ENCODE results near the gene TICAM2.

Gene TICAM2

GRCh38 chr5:115616892-115617291, 14.6 kb upstream of the TICAM2 start:
- no peak overlapping the region for H3K4me3 ChIP-seq (ENCODE audit: low read depth, low read length)
- no peak for DNase-seq (ENCODE audit: low read depth)
- TF ChIP-seq CTCF (IDR thresholded peaks at IDR 0.05; ENCODE audit: low read depth, low read length): no peak
- TF ChIP-seq POLR2A (IDR thresholded peaks at IDR 0.05; ENCODE audit: extremely low read depth, insufficient read length): no peak
- TF ChIP-seq MAX (IDR thresholded peaks at IDR 0.05; ENCODE audit: low read depth, low read length): no peak
- no peak for TF ChIP-seq MYC (IDR thresholded peaks at IDR 0.05; ENCODE audit: low read depth, low read length)

DNA sequence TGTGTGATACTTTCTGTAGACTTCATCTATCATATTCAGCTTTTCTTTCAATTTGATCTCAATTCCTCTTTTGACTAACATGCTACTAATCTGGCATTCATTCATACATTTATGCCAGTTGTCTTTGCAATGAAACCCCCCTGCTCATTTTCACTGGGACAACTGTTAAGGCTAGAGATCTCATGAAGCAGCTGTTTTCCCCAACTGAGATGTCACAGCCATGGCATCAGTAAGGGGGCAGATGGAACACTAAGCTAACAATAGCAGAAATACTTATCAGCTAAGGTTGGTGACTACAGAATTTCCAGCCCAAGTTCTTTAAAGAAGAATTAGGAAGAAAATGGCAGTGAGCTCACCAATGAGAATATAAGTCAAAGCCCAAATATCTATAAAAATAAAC, 14.2 kb upstream of the TICAM2 start:
- no peak for DNase-seq (ENCODE audit: low read depth)
- H3K4me3 ChIP-seq (ENCODE audit: low read depth, low read length): no peak overlapping the region
- TF ChIP-seq MAX (IDR thresholded peaks at IDR 0.05; ENCODE audit: low read depth, low read length): no peak
- TF ChIP-seq CTCF (IDR thresholded peaks at IDR 0.05; ENCODE audit: low read depth, low read length): no peak
- TF ChIP-seq POLR2A (IDR thresholded peaks at IDR 0.05; ENCODE audit: extremely low read depth, insufficient read length): no peak
- no peak for TF ChIP-seq MYC (IDR thresholded peaks at IDR 0.05; ENCODE audit: low read depth, low read length)

DNA sequence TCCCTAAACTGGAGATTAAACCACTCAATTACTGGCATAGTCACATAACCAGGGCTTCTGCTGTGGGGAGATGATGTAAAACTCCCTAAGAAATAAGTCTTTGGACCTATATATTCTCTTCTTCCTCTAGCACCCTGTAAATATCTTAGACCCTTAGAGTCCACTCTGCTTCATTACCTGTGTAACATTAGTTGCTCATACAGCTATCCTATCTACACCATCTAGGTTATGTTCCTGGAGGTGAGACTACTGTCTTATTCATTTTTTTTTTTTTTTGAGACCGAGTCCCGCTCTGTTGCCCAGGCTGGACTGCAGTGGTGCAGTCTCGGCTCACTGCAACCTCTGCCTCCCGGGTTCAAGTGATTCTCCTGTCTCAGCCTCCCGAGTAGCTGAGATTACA, 9.6 kb upstream of the TICAM2 start:
- H3K4me3 ChIP-seq (ENCODE audit: low read depth, low read length): no peak overlapping the region
- DNase-seq (ENCODE audit: low read depth): no peak
- no peak for TF ChIP-seq CTCF (IDR thresholded peaks at IDR 0.05; ENCODE audit: low read depth, low read length)
- no peak for TF ChIP-seq MYC (IDR thresholded peaks at IDR 0.05; ENCODE audit: low read depth, low read length)
- TF ChIP-seq MAX (IDR thresholded peaks at IDR 0.05; ENCODE audit: low read depth, low read length): no peak
- TF ChIP-seq POLR2A (IDR thresholded peaks at IDR 0.05; ENCODE audit: extremely low read depth, insufficient read length): no peak

DNA sequence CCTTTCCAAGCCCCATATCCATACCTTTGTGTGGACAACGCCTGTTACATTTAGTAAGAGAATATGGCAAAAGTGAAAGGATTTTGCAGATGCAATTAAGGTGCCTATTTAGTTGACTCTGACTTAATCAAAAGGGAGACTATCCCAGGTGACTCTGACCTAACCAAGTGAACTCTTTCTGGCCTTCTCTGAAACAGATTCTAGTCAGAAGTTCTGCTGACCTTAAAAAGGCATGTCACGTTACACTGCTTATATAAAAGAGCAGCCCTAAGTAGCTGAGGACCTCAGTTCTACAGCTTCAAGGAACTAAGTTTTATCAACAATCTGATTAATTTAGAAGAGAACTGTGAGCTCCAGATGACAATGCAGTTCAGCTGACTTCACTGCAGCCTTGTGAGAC, 5.7 kb upstream of the TICAM2 start:
- no peak overlapping the region for H3K4me3 ChIP-seq (ENCODE audit: low read depth, low read length)
- TF ChIP-seq MAX (IDR thresholded peaks at IDR 0.05; ENCODE audit: low read depth, low read length): no peak
- no peak for TF ChIP-seq POLR2A (IDR thresholded peaks at IDR 0.05; ENCODE audit: extremely low read depth, insufficient read length)
- no peak for TF ChIP-seq CTCF (IDR thresholded peaks at IDR 0.05; ENCODE audit: low read depth, low read length)
- no peak for TF ChIP-seq MYC (IDR thresholded peaks at IDR 0.05; ENCODE audit: low read depth, low read length)
- DNase-seq (ENCODE audit: low read depth): no peak

DNA sequence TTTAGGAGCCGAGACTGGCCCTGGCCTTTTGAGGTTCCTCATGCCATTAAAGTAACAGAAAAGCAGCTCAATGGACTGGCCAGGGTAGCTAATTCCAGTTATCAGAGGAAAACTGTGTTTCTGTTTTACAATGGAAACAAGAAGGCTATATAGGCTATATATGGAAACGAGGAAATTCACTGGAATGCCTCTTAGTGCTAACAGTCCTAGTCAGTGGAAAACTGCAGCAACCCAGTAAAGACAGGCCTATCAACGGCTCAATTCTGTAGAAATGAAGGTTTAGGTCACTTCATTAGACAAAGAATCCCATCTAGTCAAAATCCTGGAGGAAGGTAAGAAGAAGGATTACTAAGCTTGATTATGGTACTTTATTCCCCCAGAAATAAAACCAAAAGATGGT, 3.2 kb upstream of the TICAM2 start:
- H3K4me3 ChIP-seq (ENCODE audit: low read depth, low read length): no peak overlapping the region
- TF ChIP-seq MYC (IDR thresholded peaks at IDR 0.05; ENCODE audit: low read depth, low read length): no peak
- DNase-seq (ENCODE audit: low read depth): no peak

DNA sequence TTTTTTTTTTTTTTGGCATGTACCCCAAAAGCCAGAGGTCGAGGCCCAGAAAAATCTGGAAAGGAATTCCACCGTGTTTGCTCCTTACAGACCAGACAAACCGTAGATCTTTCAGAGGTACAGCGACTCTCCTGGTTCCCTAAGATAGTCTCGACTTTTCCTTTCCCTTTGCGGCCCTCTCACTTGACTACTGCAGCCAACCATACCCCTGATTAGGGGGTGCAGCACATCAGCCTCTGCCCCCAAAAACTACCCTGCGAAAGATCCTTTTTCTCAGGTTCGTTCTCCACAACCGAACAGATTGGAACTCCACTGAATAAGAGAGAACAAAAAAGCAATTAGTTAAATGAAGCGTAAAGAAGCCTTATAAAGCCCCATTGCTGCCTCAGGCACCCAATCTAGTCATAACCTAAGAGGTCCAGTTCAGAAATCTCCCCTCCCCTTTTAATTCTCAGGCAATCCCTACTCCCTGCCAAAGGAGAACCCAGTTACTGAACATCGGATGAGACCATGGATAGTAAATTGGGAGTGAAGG, 379 bp upstream of the TICAM2 start:
- TF ChIP-seq MAX (IDR thresholded peaks at IDR 0.05; ENCODE audit: low read depth, low read length) (no peak), CTCF (IDR thresholded peaks at IDR 0.05; ENCODE audit: low read depth, low read length) (no peak), POLR2A (IDR thresholded peaks at IDR 0.05; ENCODE audit: extremely low read depth, insufficient read length) (no peak), MYC (IDR thresholded peaks at IDR 0.05; ENCODE audit: low read depth, low read length) (no peak)
- peak; percentile 15 for DNase-seq (ENCODE audit: low read depth)
- H3K4me3 ChIP-seq (ENCODE audit: low read depth, low read length): no peak overlapping the region
